ENCODE results near the gene MAP2K6. TPM values are rescaled to one million over a fixed set of nuclear protein-coding genes. Genes with fewer than 3 reads are reported as not detected.
A peak's percentile ranks its signal among the peaks of the same experiment; 100 is the strongest.

The MAP2K6 gene
- total RNA-seq, 1 experiment from 2014 or later, result 1.4 TPM

DNA sequence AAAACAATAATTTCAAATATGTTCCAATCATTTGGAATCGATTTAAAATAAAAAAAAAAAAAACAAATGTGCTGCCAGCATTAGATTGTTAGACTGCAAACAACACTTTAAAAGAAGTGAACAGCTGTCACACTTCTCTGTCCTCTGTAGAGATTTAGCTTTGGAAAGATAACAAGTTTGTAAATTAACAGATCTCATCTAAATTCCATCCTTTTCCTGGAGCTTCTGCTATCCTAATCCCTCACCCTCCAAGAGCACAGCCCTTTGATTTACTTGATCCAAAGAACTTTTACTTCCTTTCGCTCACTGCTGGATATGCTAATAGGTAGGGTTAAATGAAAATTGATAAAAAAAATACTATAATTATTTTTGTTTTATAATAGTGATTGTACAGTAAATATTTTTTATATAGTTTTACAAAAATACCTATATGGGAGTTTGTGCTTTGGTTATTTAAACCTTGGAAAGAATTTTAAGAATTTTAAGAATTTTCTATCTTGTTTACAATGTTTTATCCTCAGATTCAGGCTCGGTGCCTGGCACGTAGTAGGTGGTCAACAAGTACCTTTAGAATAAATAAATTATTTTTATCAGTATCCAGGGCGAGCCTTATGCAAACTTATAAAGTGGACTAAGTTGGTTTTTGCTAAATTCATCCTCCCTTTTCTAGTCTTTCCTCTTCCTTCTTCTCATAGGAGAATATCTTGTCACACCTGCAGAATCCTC is 21.6 kb downstream of the MAP2K6 start:
- Histone ChIP-seq H3K9me3 (replicated peaks) (no peaks in the 10 kb centered on the region), H3K4me3 (no peak overlapping the region), H3K36me3 (no peaks in the 10 kb centered on the region), H3K4me1 (replicated peaks) (no peaks in the 10 kb centered on the region), H3K27me3 (replicated peaks) (no peaks in the 10 kb centered on the region), H3K27ac (no peak overlapping the region)
- no peak for DNase-seq (ENCODE audit: low read depth in 1 of 2, low spot score in 2 of 2)

- H3K4me1 ChIP-seq (replicated peaks), result no peaks in the 10 kb centered on the region
- no peaks in the 10 kb centered on the region for H3K27me3 ChIP-seq (replicated peaks)
- H3K9me3 ChIP-seq (replicated peaks), result no peaks in the 10 kb centered on the region
- no peak overlapping the region for H3K4me3 ChIP-seq
- DNase-seq (ENCODE audit: low read depth in 1 of 2, low spot score in 2 of 2), result no peak
- H3K36me3 ChIP-seq, result no peaks in the 10 kb centered on the region
- no peak overlapping the region for H3K27ac ChIP-seq
Measured at GRCh38 chr17:69437475-69437874, 23.0 kb downstream of the MAP2K6 start.

DNA sequence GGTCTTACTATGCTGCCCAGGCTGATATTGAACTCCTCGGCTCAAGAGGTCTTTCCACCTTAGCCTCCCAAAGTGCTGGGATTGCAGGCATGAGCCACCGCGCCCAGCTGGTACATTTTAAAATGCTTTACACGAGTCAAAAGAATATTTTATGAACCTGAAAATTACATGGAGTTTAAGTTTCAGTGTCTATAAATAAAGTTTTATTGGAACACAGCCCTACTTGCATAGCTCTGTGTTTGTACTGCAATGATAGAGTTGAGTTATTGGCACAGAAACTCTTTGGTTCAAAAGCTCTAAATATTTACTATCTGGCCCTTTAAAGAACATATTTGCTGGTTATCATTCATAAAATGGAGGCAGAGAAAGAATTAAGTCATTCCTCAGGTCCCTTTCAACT is 24.3 kb downstream of the MAP2K6 start:
- no peaks in the 10 kb centered on the region for H3K9me3 ChIP-seq (replicated peaks)
- H3K27ac ChIP-seq, result no peak overlapping the region
- H3K4me1 ChIP-seq (replicated peaks), result no peaks in the 10 kb centered on the region
- no peaks in the 10 kb centered on the region for H3K36me3 ChIP-seq
- no peak overlapping the region for H3K4me3 ChIP-seq
- DNase-seq (ENCODE audit: low read depth in 1 of 2, low spot score in 2 of 2), result no peak
- no peaks in the 10 kb centered on the region for H3K27me3 ChIP-seq (replicated peaks)

GRCh38 chr17:69441179-69441578 is 26.7 kb downstream of the MAP2K6 start:
- H3K27ac ChIP-seq, result no peak overlapping the region
- no peaks in the 10 kb centered on the region for H3K36me3 ChIP-seq
- no peaks in the 10 kb centered on the region for H3K9me3 ChIP-seq (replicated peaks)
- H3K27me3 ChIP-seq (replicated peaks), result no peaks in the 10 kb centered on the region
- no peak for DNase-seq (ENCODE audit: low read depth in 1 of 2, low spot score in 2 of 2)
- H3K4me1 ChIP-seq (replicated peaks), result no peaks in the 10 kb centered on the region
- no peak overlapping the region for H3K4me3 ChIP-seq

- H3K9me3 ChIP-seq (replicated peaks), result no peaks in the 10 kb centered on the region
- H3K4me1 ChIP-seq (replicated peaks), result no peaks in the 10 kb centered on the region
- H3K27me3 ChIP-seq (replicated peaks), result no peaks in the 10 kb centered on the region
- H3K4me3 ChIP-seq, result no peak overlapping the region
- DNase-seq (ENCODE audit: low read depth in 1 of 2, low spot score in 2 of 2), result no peak
- no peak overlapping the region for H3K27ac ChIP-seq
- no peaks in the 10 kb centered on the region for H3K36me3 ChIP-seq
Measured at GRCh38 chr17:69443138-69443537, 28.6 kb downstream of the MAP2K6 start.

GRCh38 chr17:69444023-69444422 is 29.5 kb downstream of the MAP2K6 start:
- Histone ChIP-seq H3K36me3 (no peaks in the 10 kb centered on the region), H3K27me3 (replicated peaks) (no peaks in the 10 kb centered on the region), H3K4me1 (replicated peaks) (no peaks in the 10 kb centered on the region), H3K27ac (no peak overlapping the region), H3K9me3 (replicated peaks) (no peaks in the 10 kb centered on the region), H3K4me3 (no peak overlapping the region)
- DNase-seq (ENCODE audit: low read depth in 1 of 2, low spot score in 2 of 2), result no peak

DNA sequence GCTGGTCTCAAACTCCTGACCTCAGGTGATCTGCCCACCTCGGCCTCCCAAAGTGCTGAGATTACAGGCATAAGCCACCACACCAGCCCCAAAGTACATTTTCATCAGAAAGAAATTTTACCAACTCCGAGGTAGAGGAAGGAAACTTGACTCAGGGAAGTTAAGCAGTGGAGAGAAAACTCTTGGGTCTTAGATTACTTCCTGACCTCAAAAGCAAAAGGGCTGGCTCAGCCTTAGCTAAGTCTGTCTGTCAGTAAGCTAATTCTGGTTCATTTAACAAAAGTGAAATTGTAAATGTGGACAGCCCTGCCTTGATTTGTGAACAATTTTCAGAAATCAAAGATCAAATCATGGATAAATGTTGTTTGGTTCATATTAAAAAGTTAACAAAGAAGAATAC is 30.6 kb downstream of the MAP2K6 start:
- H3K4me1 ChIP-seq (replicated peaks), result peaks cover under 1% of the 10 kb centered on the region
- H3K4me3 ChIP-seq, result no peak overlapping the region
- no peaks in the 10 kb centered on the region for H3K27me3 ChIP-seq (replicated peaks)
- no peaks in the 10 kb centered on the region for H3K9me3 ChIP-seq (replicated peaks)
- no peak overlapping the region for H3K27ac ChIP-seq
- no peak for DNase-seq (ENCODE audit: low read depth in 1 of 2, low spot score in 2 of 2)
- H3K36me3 ChIP-seq, result no peaks in the 10 kb centered on the region

DNA sequence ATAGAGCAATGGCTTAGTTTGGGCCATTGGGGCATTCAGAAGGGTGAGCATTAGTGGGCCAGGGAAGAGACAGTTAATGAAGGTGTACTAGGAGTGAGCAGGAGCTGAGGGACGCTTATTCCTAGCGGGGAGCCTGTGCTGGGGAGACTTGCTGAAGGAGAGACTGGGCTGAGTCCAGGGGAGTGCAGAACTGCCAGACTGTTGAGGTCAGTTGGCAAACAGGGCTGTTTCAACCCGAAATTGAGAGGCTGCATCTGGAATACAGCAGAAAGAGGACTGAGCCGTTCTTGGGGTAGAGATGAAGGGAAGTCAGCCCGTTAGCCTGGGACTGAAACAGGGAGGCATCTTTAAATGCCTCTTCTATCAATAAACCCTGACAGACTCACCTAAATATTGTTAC is 33.2 kb downstream of the MAP2K6 start:
- no peaks in the 10 kb centered on the region for H3K9me3 ChIP-seq (replicated peaks)
- H3K4me1 ChIP-seq (replicated peaks), result peaks cover 15% of the 10 kb centered on the region
- H3K27me3 ChIP-seq (replicated peaks), result no peaks in the 10 kb centered on the region
- no peak overlapping the region for H3K27ac ChIP-seq
- H3K4me3 ChIP-seq, result no peak overlapping the region
- no peak for DNase-seq (ENCODE audit: low read depth in 1 of 2, low spot score in 2 of 2)
- H3K36me3 ChIP-seq, result no peaks in the 10 kb centered on the region

DNA sequence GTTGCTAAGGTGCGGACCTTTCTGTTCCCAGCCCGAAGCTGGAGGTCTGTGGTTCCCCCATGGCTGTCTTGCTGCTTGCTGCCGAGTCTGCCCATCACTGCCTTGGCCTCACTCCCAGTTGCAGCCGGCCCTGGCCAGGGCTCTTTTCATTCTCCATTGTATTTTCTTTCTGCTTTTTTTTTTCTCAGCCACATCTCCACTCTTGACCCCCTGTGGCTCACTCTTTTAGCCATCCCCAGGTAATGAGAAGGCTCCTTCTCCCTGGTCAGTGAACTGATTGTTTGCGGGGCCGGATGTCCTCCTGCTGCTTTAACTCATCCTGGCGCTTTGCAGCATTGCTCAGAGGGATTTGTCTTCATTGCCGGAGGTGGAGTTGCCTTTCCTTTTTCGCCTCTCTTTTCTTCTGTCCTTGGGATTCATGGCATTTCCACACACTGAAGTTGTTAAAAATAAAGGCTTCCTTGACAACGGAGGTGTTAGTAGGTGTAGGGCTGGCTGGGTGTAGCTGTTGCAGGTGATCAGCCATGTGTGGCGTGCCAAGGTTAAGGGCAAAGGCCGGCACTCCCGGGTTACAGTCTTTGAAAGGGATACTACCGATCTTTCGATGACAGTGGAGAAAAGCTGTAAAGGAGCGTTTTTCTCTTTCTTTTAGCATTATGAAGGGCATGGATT is 34.1 kb downstream of the MAP2K6 start:
- Histone ChIP-seq H3K9me3 (replicated peaks) (no peaks in the 10 kb centered on the region), H3K36me3 (no peaks in the 10 kb centered on the region), H3K27ac (no peak overlapping the region), H3K4me3 (no peak overlapping the region), H3K4me1 (replicated peaks) (peaks cover 15% of the 10 kb centered on the region), H3K27me3 (replicated peaks) (no peaks in the 10 kb centered on the region)
- no peak for DNase-seq (ENCODE audit: low read depth in 1 of 2, low spot score in 2 of 2)

GRCh38 chr17:69450131-69450530 is 35.6 kb downstream of the MAP2K6 start:
- Histone ChIP-seq H3K4me3 (no peak overlapping the region), H3K4me1 (replicated peaks) (peaks cover 15% of the 10 kb centered on the region), H3K27me3 (replicated peaks) (no peaks in the 10 kb centered on the region), H3K36me3 (no peaks in the 10 kb centered on the region), H3K9me3 (replicated peaks) (no peaks in the 10 kb centered on the region), H3K27ac (no peak overlapping the region)
- no peak for DNase-seq (ENCODE audit: low read depth in 1 of 2, low spot score in 2 of 2)

GRCh38 chr17:69450918-69451317 is 36.4 kb downstream of the MAP2K6 start:
- peaks cover 15% of the 10 kb centered on the region for H3K4me1 ChIP-seq (replicated peaks)
- H3K27ac ChIP-seq, result no peak overlapping the region
- no peaks in the 10 kb centered on the region for H3K36me3 ChIP-seq
- no peaks in the 10 kb centered on the region for H3K9me3 ChIP-seq (replicated peaks)
- H3K27me3 ChIP-seq (replicated peaks), result no peaks in the 10 kb centered on the region
- H3K4me3 ChIP-seq, result no peak overlapping the region
- peak; percentile 48 to 52 for DNase-seq (ENCODE audit: low read depth in 1 of 2, low spot score in 2 of 2)

GRCh38 chr17:69451416-69452394 is 37.2 kb downstream of the MAP2K6 start:
- no peak for DNase-seq (ENCODE audit: low read depth in 1 of 2, low spot score in 2 of 2)
- Histone ChIP-seq H3K27me3 (replicated peaks) (no peaks in the 10 kb centered on the region), H3K4me1 (replicated peaks) (peaks cover 15% of the 10 kb centered on the region), H3K4me3 (no peak overlapping the region), H3K27ac (no peak overlapping the region), H3K9me3 (replicated peaks) (no peaks in the 10 kb centered on the region), H3K36me3 (no peaks in the 10 kb centered on the region)

DNA sequence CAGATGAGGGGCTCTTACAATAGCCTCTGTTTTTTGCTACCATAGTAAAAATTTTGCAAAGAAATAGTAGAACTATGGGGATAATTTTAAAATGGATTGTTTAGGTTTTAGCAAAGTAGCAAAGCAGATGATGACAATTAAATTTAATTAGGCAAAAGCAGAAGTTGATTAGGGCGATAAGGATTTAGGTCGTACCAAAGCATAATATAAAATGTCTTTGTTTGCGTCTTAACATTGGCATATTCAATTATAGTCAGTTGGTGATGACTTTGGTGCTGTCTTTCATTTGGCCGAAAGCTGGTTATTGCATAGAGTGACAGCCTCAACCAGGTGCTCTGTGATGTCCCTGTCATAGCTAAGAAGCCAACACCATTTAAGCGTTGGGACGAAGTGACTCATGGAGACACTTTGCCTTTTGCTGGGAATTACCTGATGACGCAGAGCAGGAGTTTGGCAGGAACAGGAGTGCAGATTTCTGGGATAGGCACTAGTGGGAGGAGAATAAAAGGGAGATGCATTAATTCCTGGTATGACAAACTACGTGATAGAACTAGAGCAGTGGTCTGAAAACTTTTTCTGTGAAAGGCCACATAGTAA is 38.3 kb downstream of the MAP2K6 start:
- H3K36me3 ChIP-seq, result no peaks in the 10 kb centered on the region
- peaks cover 15% of the 10 kb centered on the region for H3K4me1 ChIP-seq (replicated peaks)
- H3K9me3 ChIP-seq (replicated peaks), result no peaks in the 10 kb centered on the region
- no peak overlapping the region for H3K4me3 ChIP-seq
- no peak overlapping the region for H3K27ac ChIP-seq
- no peak for DNase-seq (ENCODE audit: low read depth in 1 of 2, low spot score in 2 of 2)
- H3K27me3 ChIP-seq (replicated peaks), result no peaks in the 10 kb centered on the region

All from SJSA1 (cell line).